Right atrium auricular region (tissue), 2 donors: Measurements from ENCODE around the gene BBLN. TPM values are rescaled to one million over a fixed set of nuclear protein-coding genes. Genes with fewer than 3 reads are reported as not detected.

Experiments used
- DNase-seq: peaks from one replicate; pipeline ENCODE4 v3.0.0-alpha.2; 2019; ENCODE audit warnings: low spot score
- H3K27ac ChIP-seq, 2 donors: fragments of 200-600 bp; sonication (generic); 1 replicate in 1 of 2; 2 replicates in 1 of 2; pipeline ENCODE4 v1.5.1; 2016 to 2019
- H3K27me3 ChIP-seq, 2 donors: fragments of 200-600 bp; sonication (generic); one replicate each; pipeline versions ENCODE4 v1.5.1 to v1.6.0; 2017 to 2019
- H3K36me3 ChIP-seq: fragments of 200-600 bp; sonication (generic); one replicate; pipeline ENCODE4 v1.5.1; 2016
- H3K4me1 ChIP-seq, 2 donors: fragments of 200-600 bp; sonication (generic); one replicate each; pipeline versions ENCODE4 v1.5.1 to v1.6.0; 2017 to 2019
- H3K4me3 ChIP-seq, 2 donors: fragments of 200-600 bp; sonication (generic); 1 replicate in 1 of 2; 2 replicates in 1 of 2; pipeline ENCODE4 v1.5.1; 2017 to 2019; ENCODE audit warnings: mild to moderate bottlenecking in 1 of 2, moderate library complexity in 1 of 2
- H3K9me3 ChIP-seq, 2 donors: fragments of 200-600 bp; sonication (generic); one replicate each; pipeline ENCODE4 v1.5.1; 2019
- total RNA-seq, 2 donors: library from RNA; depleted of rRNA; stranded (reverse); fragments of >200 nt; gene quantifications; one replicate each; pipeline ENCODE4 v1.1.0, GENCODE V29; 2016
- TF ChIP-seq, protein P1 (sequence below), 2 donors: fragments of 200-600 bp; sonication (generic); IDR thresholded peaks; one replicate each; pipeline ENCODE4 v1.5.1; 2019; ENCODE audit warnings: antibody characterized with exemption in 2 of 2

Gene BBLN
- total RNA-seq, 2 donors from 2014 or later, result 219 to 362 TPM

DNA sequence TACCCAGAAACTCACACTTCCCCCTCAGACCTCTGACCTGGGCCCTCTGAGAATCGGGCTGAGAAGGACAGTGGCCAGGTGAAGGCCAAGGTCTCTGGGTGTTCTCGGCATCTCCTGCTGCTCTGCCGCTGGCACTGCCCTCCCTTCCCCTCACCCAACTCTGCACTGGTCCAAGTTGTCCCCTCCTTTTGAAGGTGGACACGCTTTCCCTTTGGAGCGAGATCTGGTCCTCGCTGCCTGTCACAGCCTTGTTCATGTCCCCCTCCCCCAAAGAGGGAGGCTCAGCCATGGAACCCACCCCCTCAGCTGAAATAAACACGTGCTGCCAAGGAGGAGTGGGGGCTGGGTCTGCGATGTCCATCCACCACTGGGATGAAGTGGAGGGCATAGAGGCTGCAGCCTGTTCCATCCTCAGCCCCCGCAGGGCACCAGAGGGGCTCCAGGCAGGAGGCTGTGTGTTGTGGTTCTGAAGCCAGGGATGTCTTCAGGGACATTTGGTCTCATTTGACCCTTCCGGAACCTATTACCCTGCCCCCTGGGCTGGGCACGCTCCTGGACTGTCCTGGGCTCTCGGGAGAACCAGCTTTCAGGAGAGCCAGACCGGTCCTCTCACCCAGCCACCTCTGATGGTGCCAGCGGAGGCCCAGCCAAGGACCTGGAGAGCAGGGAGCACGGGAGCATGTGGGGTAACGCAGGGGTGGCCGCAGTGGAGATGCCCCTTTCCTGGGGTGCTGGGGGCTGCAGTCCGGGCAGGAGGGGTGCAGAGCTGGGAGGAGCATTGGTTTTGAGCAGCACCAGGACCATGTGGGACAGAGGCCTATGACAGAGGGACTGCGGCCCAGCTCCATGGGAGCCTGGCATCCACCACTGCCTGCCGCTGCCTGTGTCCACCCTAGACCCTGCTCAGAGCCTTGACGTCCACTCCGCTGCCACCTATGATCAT, 15.6 kb upstream of the BBLN start:
- no peak overlapping the region for H3K4me3 ChIP-seq
- H3K27ac ChIP-seq, result no peak overlapping the region
- peaks cover 0 to 8% of the 10 kb centered on the region in 2 donors for H3K4me1 ChIP-seq
- DNase-seq, result no peak
- TF ChIP-seq, protein P1, sequence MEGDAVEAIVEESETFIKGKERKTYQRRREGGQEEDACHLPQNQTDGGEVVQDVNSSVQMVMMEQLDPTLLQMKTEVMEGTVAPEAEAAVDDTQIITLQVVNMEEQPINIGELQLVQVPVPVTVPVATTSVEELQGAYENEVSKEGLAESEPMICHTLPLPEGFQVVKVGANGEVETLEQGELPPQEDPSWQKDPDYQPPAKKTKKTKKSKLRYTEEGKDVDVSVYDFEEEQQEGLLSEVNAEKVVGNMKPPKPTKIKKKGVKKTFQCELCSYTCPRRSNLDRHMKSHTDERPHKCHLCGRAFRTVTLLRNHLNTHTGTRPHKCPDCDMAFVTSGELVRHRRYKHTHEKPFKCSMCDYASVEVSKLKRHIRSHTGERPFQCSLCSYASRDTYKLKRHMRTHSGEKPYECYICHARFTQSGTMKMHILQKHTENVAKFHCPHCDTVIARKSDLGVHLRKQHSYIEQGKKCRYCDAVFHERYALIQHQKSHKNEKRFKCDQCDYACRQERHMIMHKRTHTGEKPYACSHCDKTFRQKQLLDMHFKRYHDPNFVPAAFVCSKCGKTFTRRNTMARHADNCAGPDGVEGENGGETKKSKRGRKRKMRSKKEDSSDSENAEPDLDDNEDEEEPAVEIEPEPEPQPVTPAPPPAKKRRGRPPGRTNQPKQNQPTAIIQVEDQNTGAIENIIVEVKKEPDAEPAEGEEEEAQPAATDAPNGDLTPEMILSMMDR (IDR thresholded peaks at IDR 0.05), result no peak
- H3K36me3 ChIP-seq, result no peaks in the 10 kb centered on the region
- no peaks in the 10 kb centered on the region for H3K9me3 ChIP-seq
- no peaks in the 10 kb centered on the region for H3K27me3 ChIP-seq

DNA sequence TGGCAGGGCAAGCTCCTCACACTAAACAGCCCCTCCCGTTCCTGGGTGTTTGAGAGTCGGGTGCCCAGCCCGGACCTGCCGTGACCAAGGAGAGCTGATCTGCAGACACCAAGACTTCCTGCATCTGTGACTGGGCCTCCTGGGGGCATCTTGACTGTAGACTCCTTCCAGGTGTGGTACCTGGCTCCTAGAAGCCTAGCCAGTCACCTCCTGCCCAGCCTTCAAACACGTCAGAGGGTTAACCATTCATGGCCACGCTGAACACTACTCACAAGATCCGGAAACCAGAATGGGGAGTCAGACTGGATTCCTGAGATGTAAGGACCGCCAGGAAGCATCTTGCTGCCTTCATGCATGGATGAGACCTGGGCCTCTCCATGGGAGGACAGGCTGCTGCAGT, 14.5 kb upstream of the BBLN start:
- Histone ChIP-seq H3K9me3 (no peaks in the 10 kb centered on the region), H3K27me3 (no peaks in the 10 kb centered on the region), H3K4me3 (no peak overlapping the region), H3K4me1 (peaks cover 0 to 8% of the 10 kb centered on the region in 2 donors), H3K27ac (no peak overlapping the region), H3K36me3 (no peaks in the 10 kb centered on the region)
- no peak for DNase-seq
- TF ChIP-seq, protein P1 (IDR thresholded peaks at IDR 0.05), result no peak

DNA sequence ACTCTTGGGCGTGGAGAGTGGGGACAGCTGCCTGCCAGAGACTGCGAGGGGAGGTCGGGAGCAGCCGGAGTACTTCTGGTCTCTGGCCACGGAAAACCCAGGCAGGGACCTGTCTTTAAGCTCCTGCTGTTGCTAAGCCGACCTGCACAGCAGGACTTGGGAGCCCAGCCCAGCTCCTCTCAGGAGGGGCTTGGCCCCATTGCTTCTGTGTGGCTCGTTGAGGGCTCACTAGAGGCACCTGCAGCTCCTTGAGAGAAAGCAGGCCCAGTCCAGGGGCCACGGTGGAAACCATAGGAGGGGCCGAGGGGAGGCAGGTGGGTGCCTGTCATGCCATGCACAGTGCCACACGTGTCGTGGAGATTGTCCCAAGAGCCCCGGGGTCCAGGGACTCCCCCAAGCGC, 14.1 kb upstream of the BBLN start:
- TF ChIP-seq, protein P1 (IDR thresholded peaks at IDR 0.05), result no peak
- Histone ChIP-seq H3K4me3 (no peak overlapping the region), H3K4me1 (peaks cover 0 to 8% of the 10 kb centered on the region in 2 donors), H3K27me3 (no peaks in the 10 kb centered on the region), H3K27ac (no peak overlapping the region), H3K9me3 (no peaks in the 10 kb centered on the region), H3K36me3 (no peaks in the 10 kb centered on the region)
- no peak for DNase-seq

DNA sequence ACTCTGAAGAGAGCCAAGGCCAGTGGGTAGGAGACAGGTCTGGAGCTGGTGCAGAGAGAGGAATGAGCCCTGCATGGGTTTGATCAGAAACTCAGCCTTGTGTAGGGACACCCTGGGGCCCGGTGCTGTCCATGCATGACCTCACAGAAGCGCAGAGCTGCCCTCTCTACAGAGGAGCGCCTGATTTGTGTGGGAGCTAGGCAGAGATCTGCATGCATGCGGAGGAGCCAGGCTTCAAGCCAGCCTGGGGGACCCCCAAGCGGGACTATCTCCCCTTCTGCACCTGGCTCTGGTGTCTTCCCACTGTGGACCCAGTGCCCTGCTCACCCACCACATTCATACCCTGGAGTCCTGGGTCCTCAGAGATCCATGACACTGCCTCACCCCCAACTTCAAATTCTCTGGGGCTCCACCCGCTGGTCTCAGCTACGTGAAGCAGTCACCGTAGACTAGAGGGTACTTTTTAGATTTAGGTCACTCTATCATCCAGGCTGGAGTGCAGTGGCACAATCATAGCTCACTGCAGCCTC, 13.4 kb upstream of the BBLN start:
- Histone ChIP-seq H3K27me3 (no peaks in the 10 kb centered on the region), H3K4me1 (peaks cover 0 to 8% of the 10 kb centered on the region in 2 donors), H3K27ac (no peak overlapping the region), H3K36me3 (no peaks in the 10 kb centered on the region), H3K4me3 (no peak overlapping the region), H3K9me3 (no peaks in the 10 kb centered on the region)
- no peak for DNase-seq
- TF ChIP-seq, protein P1 (IDR thresholded peaks at IDR 0.05), result no peak

DNA sequence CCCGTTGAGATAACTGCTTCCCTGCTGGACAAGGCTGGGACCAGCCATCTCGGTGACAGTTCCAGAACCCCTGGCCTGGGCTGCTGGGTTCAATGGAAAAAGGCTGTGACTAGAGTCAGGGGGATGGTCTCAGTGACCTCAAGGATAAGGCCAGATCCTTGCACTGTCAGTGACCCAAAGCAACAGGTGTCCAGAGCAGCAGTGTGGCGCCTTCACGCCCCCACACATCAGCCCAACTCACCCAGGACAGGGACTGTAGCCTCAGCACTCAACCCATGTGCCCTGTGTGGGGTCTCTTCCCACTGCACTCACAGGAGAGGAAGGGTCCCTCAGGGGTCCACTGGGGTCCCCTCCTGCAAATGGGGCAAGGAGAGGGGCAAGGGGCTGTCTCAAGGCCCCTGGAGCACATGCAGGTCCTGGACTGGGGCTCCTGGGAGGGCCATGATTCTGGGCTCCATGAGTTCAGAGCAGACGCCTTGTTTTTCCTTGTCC, 11.5 kb upstream of the BBLN start:
- H3K27ac ChIP-seq, result no peak overlapping the region
- H3K4me1 ChIP-seq, result peaks cover 0 to 8% of the 10 kb centered on the region in 2 donors
- TF ChIP-seq, protein P1 (IDR thresholded peaks at IDR 0.05), result no peak
- H3K9me3 ChIP-seq, result no peaks in the 10 kb centered on the region
- H3K27me3 ChIP-seq, result no peaks in the 10 kb centered on the region
- no peak overlapping the region for H3K4me3 ChIP-seq
- no peak for DNase-seq
- H3K36me3 ChIP-seq, result no peaks in the 10 kb centered on the region
